KMS-11 (cell line): ENCODE data around the gene LDLRAD3.

Source experiments
- H2AFZ ChIP-seq: fragments of 200-600 bp; sonication (generic); 2 replicates; pipeline ENCODE4 v1.6.1; 2016; ENCODE audit warnings: antibody characterized with exemption, mixed run types, low read depth
- H3K27ac ChIP-seq: fragments of 200-600 bp; sonication (generic); 2 replicates; pipeline ENCODE4 v1.6.1; 2016; ENCODE audit warnings: mild to moderate bottlenecking, mixed run types
- H3K27me3 ChIP-seq: fragments of 200-600 bp; sonication (generic); 2 replicates; pipeline ENCODE4 v1.6.1; 2017; ENCODE audit warnings: mild to moderate bottlenecking, low read depth, mixed run types, moderate library complexity; ENCODE audit not compliant: insufficient read depth
- H3K36me3 ChIP-seq: fragments of 200-600 bp; sonication (generic); 2 replicates; pipeline ENCODE4 v1.6.1; 2017; ENCODE audit warnings: mild to moderate bottlenecking, mixed run types; ENCODE audit not compliant: insufficient read depth
- H3K4me1 ChIP-seq: fragments of 200-600 bp; sonication (generic); 2 replicates; pipeline ENCODE4 v1.6.1; 2016; ENCODE audit warnings: mild to moderate bottlenecking, low read depth, mixed run types; ENCODE audit not compliant: poor library complexity, severe bottlenecking
- H3K4me2 ChIP-seq: fragments of 200-600 bp; sonication (generic); 2 replicates; pipeline ENCODE4 v1.7.0; 2016; ENCODE audit warnings: mild to moderate bottlenecking, mixed run types
- H3K4me3 ChIP-seq: fragments of 200-600 bp; sonication (generic); IDR thresholded peaks from 2 replicates; pipeline ENCODE4 v1.6.1; 2017; ENCODE audit warnings: low read depth, low read length, mixed read lengths; ENCODE audit not compliant: insufficient read depth
- H3K79me2 ChIP-seq: fragments of 200-600 bp; sonication (generic); 2 replicates; pipeline ENCODE4 v1.6.1; 2016; ENCODE audit warnings: low read depth, mixed run types; ENCODE audit not compliant: insufficient read depth
- H3K9ac ChIP-seq: fragments of 200-600 bp; sonication (generic); 2 replicates; pipeline ENCODE4 v1.6.1; 2016; ENCODE audit warnings: mild to moderate bottlenecking, mixed run types
- H4K20me1 ChIP-seq: fragments of 200-600 bp; sonication (generic); 2 replicates; pipeline ENCODE4 v1.6.1; 2016; ENCODE audit warnings: mild to moderate bottlenecking, mixed run types; ENCODE audit not compliant: insufficient read depth
- CTCF ChIP-seq: fragments of 200-600 bp; sonication (generic); conservative IDR thresholded peaks from 2 replicates; pipeline ENCODE4 v1.6.1; 2017; ENCODE audit warnings: low read depth, mild to moderate bottlenecking, antibody characterized with exemption, low read length, moderate library complexity, mixed read lengths

The LDLRAD3 gene

GRCh38 chr11:36062796-36063365 is 119.0 kb downstream of the LDLRAD3 start:
- H3K4me1 ChIP-seq = no peaks in the 10 kb centered on the region
- no peaks in the 10 kb centered on the region for H3K36me3 ChIP-seq
- no peaks in the 10 kb centered on the region for H4K20me1 ChIP-seq
- H3K4me2 ChIP-seq = no peak overlapping the region
- H3K79me2 ChIP-seq = no peaks in the 10 kb centered on the region
- H2AFZ ChIP-seq = no peak overlapping the region
- H3K4me3 ChIP-seq = no peak overlapping the region
- no peak for TF ChIP-seq CTCF
- H3K9ac ChIP-seq = no peak overlapping the region
- H3K27ac ChIP-seq = no peak overlapping the region
- no peaks in the 10 kb centered on the region for H3K27me3 ChIP-seq

- no peak for TF ChIP-seq CTCF
- Histone ChIP-seq H3K4me2 (no peak overlapping the region), H4K20me1 (no peaks in the 10 kb centered on the region), H3K4me1 (no peaks in the 10 kb centered on the region), H3K36me3 (no peaks in the 10 kb centered on the region), H3K79me2 (no peaks in the 10 kb centered on the region), H3K27ac (no peak overlapping the region), H2AFZ (no peak overlapping the region), H3K4me3 (no peak overlapping the region), H3K9ac (no peak overlapping the region), H3K27me3 (no peaks in the 10 kb centered on the region)
These were observed 121.6 kb downstream of the LDLRAD3 start for GRCh38 chr11:36065436-36065835.

- Histone ChIP-seq H2AFZ (no peak overlapping the region), H3K4me1 (no peaks in the 10 kb centered on the region), H4K20me1 (no peaks in the 10 kb centered on the region), H3K27ac (no peak overlapping the region), H3K27me3 (no peaks in the 10 kb centered on the region), H3K4me3 (no peak overlapping the region), H3K79me2 (no peaks in the 10 kb centered on the region), H3K4me2 (no peak overlapping the region), H3K9ac (no peak overlapping the region), H3K36me3 (no peaks in the 10 kb centered on the region)
- TF ChIP-seq CTCF = no peak
These were observed 123.0 kb downstream of the LDLRAD3 start for GRCh38 chr11:36066891-36067290.

GRCh38 chr11:36069576-36070212 is 125.8 kb downstream of the LDLRAD3 start:
- H3K4me1 ChIP-seq = no peaks in the 10 kb centered on the region
- no peaks in the 10 kb centered on the region for H3K79me2 ChIP-seq
- H3K27ac ChIP-seq = no peak overlapping the region
- no peak overlapping the region for H2AFZ ChIP-seq
- H4K20me1 ChIP-seq = no peaks in the 10 kb centered on the region
- TF ChIP-seq CTCF = no peak
- H3K36me3 ChIP-seq = no peaks in the 10 kb centered on the region
- H3K27me3 ChIP-seq = no peaks in the 10 kb centered on the region
- no peak overlapping the region for H3K4me2 ChIP-seq
- H3K9ac ChIP-seq = no peak overlapping the region
- H3K4me3 ChIP-seq = no peak overlapping the region
